Muscle layer of colon (tissue), 2 donors: ENCODE measurements around the gene AIRE.

Experiments
- H3K27ac ChIP-seq: one replicate; pipeline ENCODE4 v1.7.0; 2013; ENCODE audit warnings: low read depth, mild to moderate bottlenecking, low read length, moderate library complexity
- H3K27me3 ChIP-seq, 2 donors: one replicate each; pipeline ENCODE4 v1.7.0; 2013; ENCODE audit warnings: low read length in 2 of 2, mild to moderate bottlenecking in 2 of 2; ENCODE audit not compliant: insufficient read depth in 2 of 2, control insufficient read depth in 1 of 2
- H3K36me3 ChIP-seq: one replicate; pipeline ENCODE4 v1.7.0; 2013; ENCODE audit warnings: mild to moderate bottlenecking, low read length; ENCODE audit not compliant: insufficient read depth
- H3K4me1 ChIP-seq: one replicate; pipeline ENCODE4 v1.7.0; 2013; ENCODE audit warnings: mild to moderate bottlenecking, low read length; ENCODE audit not compliant: insufficient read depth
- H3K4me3 ChIP-seq, 2 donors: one replicate each; pipeline ENCODE4 v1.7.0; 2013; ENCODE audit warnings: low read length in 2 of 2, low read depth in 1 of 2, mild to moderate bottlenecking in 1 of 2, moderate library complexity in 1 of 2
- H3K9ac ChIP-seq: one replicate; pipeline ENCODE4 v1.7.0; 2013; ENCODE audit warnings: low read length
- H3K9me3 ChIP-seq: one replicate; pipeline ENCODE4 v1.7.0; 2013; ENCODE audit warnings: mild to moderate bottlenecking, low read length
- donor health status: abdominal sarcoma.
- donor health status: Adenocarcinoma of cecum.

Gene AIRE

DNA sequence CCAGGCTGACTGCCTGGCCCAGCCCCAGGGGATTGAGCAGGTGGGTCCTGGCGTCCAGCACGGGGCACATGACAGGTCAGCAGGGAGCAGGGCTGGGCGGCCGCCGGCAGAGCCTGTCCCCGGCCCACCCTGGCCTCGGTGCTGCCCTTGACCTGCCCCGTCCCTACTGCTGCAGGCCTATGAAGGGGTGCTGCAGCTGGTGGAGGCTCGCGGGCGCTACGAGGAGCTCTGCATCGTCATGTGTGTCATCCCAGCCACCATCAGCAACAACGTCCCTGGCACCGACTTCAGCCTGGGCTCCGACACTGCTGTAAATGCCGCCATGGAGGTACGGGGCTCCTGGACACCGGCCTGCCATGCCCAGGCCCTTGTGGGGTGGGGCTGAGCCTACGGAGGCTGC lies 37.9 kb downstream of the AIRE start:
- Histone ChIP-seq H3K36me3 (peaks cover 18% of the 10 kb centered on the region), H3K4me3 (no peak overlapping the region), H3K27ac (no peak overlapping the region)

GRCh38 chr21:44324106-44324853 lies 38.6 kb downstream of the AIRE start:
- Histone ChIP-seq H3K9me3 (no peaks in the 10 kb centered on the region), H3K9ac (no peak overlapping the region), H3K4me3 (no peak overlapping the region), H3K27ac (no peak overlapping the region), H3K27me3 (no peaks in the 10 kb centered on the region), H3K36me3 (peaks cover 18% of the 10 kb centered on the region), H3K4me1 (no peaks in the 10 kb centered on the region)

More for the DNA sequence above, 37.9 kb downstream of the AIRE start:
- Histone ChIP-seq H3K27me3 (no peaks in the 10 kb centered on the region), H3K9ac (no peak overlapping the region), H3K4me1 (no peaks in the 10 kb centered on the region), H3K9me3 (no peaks in the 10 kb centered on the region)

- no peak overlapping the region for H3K27ac ChIP-seq
- H3K4me3 ChIP-seq = no peak overlapping the region
- peaks cover 18% of the 10 kb centered on the region for H3K36me3 ChIP-seq
- no peaks in the 10 kb centered on the region for H3K27me3 ChIP-seq
- H3K4me1 ChIP-seq = no peaks in the 10 kb centered on the region
- H3K9ac ChIP-seq = no peak overlapping the region
- no peaks in the 10 kb centered on the region for H3K9me3 ChIP-seq
These were observed 39.1 kb downstream of the AIRE start for GRCh38 chr21:44324854-44325107.

GRCh38 chr21:44325386-44326271 lies 40.0 kb downstream of the AIRE start:
- no peaks in the 10 kb centered on the region for H3K9me3 ChIP-seq
- H3K9ac ChIP-seq = no peak overlapping the region
- peaks cover 18% of the 10 kb centered on the region for H3K36me3 ChIP-seq
- no peaks in the 10 kb centered on the region for H3K4me1 ChIP-seq
- no peak overlapping the region for H3K27ac ChIP-seq
- H3K4me3 ChIP-seq = no peak overlapping the region
- no peaks in the 10 kb centered on the region for H3K27me3 ChIP-seq

GRCh38 chr21:44326272-44326647 lies 40.6 kb downstream of the AIRE start:
- no peaks in the 10 kb centered on the region for H3K27me3 ChIP-seq
- H3K27ac ChIP-seq = no peak overlapping the region
- H3K9me3 ChIP-seq = no peaks in the 10 kb centered on the region
- no peak overlapping the region for H3K9ac ChIP-seq
- H3K4me1 ChIP-seq = no peaks in the 10 kb centered on the region
- H3K36me3 ChIP-seq = peaks cover 18% of the 10 kb centered on the region
- H3K4me3 ChIP-seq = no peak overlapping the region

- no peaks in the 10 kb centered on the region for H3K4me1 ChIP-seq
These were observed 41.3 kb downstream of the AIRE start for GRCh38 chr21:44326716-44327602.

DNA sequence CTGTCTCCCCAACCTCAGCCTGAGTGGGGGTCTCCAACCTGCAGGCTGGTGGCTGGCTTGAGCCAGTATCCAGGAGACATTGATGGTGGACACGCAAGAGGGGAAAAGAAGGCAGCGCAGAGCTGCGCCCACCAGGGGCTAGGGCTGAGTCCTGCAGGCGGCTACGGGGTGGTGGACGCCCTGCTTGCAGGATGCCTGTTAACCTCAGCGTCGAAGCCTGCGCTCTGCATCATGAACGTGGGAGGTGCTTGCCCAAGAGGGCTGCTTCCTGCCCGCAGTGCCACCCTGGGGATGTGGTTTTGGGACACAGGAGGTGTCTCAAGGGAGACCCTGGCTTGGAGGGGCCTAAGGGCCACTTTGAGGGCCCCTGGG lies 41.9 kb downstream of the AIRE start:
- Histone ChIP-seq H3K4me1 (no peaks in the 10 kb centered on the region), H3K27me3 (no peaks in the 10 kb centered on the region), H3K9me3 (no peaks in the 10 kb centered on the region), H3K36me3 (peaks cover 25% of the 10 kb centered on the region), H3K4me3 (no peak overlapping the region), H3K27ac (no peak overlapping the region), H3K9ac (no peak overlapping the region)

More at GRCh38 chr21:44326716-44327602, 41.3 kb downstream of the AIRE start:
- Histone ChIP-seq H3K4me3 (no peak overlapping the region), H3K9me3 (no peaks in the 10 kb centered on the region), H3K27me3 (no peaks in the 10 kb centered on the region), H3K27ac (no peak overlapping the region), H3K36me3 (peaks cover 22% of the 10 kb centered on the region), H3K9ac (no peak overlapping the region)

DNA sequence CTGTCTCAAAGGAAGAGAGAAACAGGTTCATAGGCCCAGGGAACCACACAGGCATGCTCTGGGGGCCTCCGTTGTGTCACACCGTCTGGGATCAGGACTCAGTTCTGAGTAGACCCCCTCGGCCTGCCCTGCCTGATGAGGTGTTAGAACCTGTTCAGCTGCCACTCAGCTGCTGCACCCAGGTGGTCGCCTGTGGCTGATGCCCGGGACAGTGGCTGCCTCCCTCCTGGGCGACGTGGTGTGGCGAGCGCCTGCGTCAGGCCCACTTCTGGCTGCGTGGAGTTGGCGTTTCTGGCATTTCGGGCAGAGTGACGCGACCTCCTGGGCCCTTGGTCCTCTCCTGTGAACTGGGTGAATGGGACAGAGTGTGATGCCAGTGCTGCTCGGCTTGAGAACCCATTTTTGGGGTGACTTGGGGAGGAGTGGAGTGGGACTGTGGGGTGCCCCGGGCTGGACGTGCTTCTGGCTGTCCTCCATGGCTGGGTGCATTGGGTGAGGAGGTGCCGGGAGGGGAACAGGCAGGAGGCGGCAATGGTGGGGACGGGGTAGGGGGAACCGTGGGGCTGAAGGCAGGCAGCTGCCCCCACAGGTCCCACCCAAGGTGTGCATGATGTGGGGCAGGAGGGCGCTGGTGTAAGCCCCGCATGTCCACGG lies 42.7 kb downstream of the AIRE start:
- Histone ChIP-seq H3K4me3 (no peak overlapping the region), H3K4me1 (no peaks in the 10 kb centered on the region), H3K27ac (no peak overlapping the region), H3K27me3 (no peaks in the 10 kb centered on the region), H3K9me3 (no peaks in the 10 kb centered on the region), H3K36me3 (peaks cover 19% of the 10 kb centered on the region), H3K9ac (no peak overlapping the region)

GRCh38 chr21:44329086-44329889 lies 43.6 kb downstream of the AIRE start:
- no peak overlapping the region for H3K27ac ChIP-seq
- no peaks in the 10 kb centered on the region for H3K9me3 ChIP-seq
- no peak overlapping the region for H3K4me3 ChIP-seq
- peaks cover 19% of the 10 kb centered on the region for H3K36me3 ChIP-seq
- no peaks in the 10 kb centered on the region for H3K4me1 ChIP-seq
- no peak overlapping the region for H3K9ac ChIP-seq
- H3K27me3 ChIP-seq = no peaks in the 10 kb centered on the region

DNA sequence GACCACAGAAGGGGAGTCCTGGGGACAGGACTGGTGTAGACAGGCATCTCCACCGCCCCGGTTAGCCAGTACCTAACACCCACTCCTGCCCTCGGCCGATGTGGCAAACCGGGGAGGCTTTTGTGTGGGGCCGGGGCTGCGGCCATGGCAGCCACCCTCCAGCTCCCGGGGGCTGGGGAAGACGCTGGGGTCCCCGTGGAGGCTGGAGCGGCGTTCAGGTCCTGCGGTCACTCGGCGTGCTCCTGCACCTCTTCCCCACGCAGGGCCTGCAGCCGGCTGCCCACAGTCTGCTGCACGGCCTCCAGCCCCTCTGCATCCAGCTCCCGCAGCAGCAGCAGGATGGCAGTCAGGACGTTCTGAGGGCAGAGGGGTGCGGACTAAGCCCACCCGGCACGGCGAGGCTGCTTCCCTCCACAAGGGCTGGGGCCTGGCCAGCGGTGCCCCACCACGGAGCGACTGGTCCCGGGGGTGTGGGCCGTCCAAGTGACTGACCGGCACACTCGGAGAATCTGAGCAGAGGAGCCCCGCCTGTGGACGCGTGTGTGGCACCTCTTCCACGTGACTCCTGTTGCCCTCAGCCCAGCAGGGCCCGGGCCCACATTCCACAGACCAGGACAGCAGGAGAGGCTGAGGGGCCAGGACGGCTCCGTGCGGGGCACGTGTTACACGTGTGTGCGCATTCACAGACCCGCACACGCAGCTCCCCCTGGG lies 44.5 kb downstream of the AIRE start:
- no peaks in the 10 kb centered on the region for H3K4me1 ChIP-seq
- H3K4me3 ChIP-seq = no peak overlapping the region
- H3K36me3 ChIP-seq = peaks cover 23% of the 10 kb centered on the region
- no peaks in the 10 kb centered on the region for H3K9me3 ChIP-seq
- no peaks in the 10 kb centered on the region for H3K27me3 ChIP-seq
- no peak overlapping the region for H3K9ac ChIP-seq
- no peak overlapping the region for H3K27ac ChIP-seq
